H1 (cell line): ENCODE data around the gene FADS3. TPM values are rescaled to one million over a fixed set of nuclear protein-coding genes. Genes with fewer than 3 reads are reported as not detected.

Experiments used
- CTCF ChIA-PET: fragments of 300-600 bp; sonication (Branson Sonifier 250); formaldehyde crosslinking; loops from one replicate; lab custom pipeline; 2021; ENCODE audit not compliant: partially characterized antibody; lab: Charles Lee
- POLR2A ChIA-PET: fragments of 300-600 bp; sonication (Branson Sonifier 250); formaldehyde crosslinking; loops from one replicate; lab custom pipeline; 2021; ENCODE audit warnings: inconsistent platforms; ENCODE audit not compliant: partially characterized antibody; lab: Charles Lee
- DNase-seq, 2 experiments: peaks; one replicate each; pipeline versions ENCODE4 v3.0.0 to v3.0.0-alpha.2; 2010 to 2022; ENCODE audit warnings: low spot score in 2 of 2, low read depth in 1 of 2, mixed read lengths in 1 of 2
- FAIRE-seq: peaks from 2 replicates; lab custom pipeline; 2011; peaks lifted over from hg19 to GRCh38; lab: Jason Lieb, UNC
- H2AFZ ChIP-seq: 2 replicates; pipeline ENCODE4 v1.8.1; 2012; ENCODE audit warnings: low read length, inconsistent platforms
- H2AK5ac ChIP-seq: 2 replicates; pipeline ENCODE4 v1.6.1; 2013; ENCODE audit warnings: low read depth, low read length
- H2BK120ac ChIP-seq: replicated peaks from 2 replicates; pipeline ENCODE3; 2013; ENCODE audit warnings: low read depth, low read length, inconsistent platforms
- H2BK12ac ChIP-seq: 2 replicates; pipeline ENCODE4 v1.6.1; 2013; ENCODE audit warnings: low read depth, low read length
- H2BK15ac ChIP-seq: 2 replicates; pipeline ENCODE4 v1.6.1; 2013; ENCODE audit warnings: low read length
- H2BK20ac ChIP-seq: 2 replicates; pipeline ENCODE4 v1.6.1; 2013; ENCODE audit warnings: low read length
- H2BK5ac ChIP-seq: 2 replicates; pipeline ENCODE4 v1.6.1; 2013; ENCODE audit warnings: low read depth, low read length
- H3K14ac ChIP-seq: 2 replicates; pipeline ENCODE4 v1.6.1; 2013; ENCODE audit warnings: inconsistent platforms; ENCODE audit not compliant: insufficient read length
- H3K18ac ChIP-seq: 2 replicates; pipeline ENCODE4 v1.6.1; 2013; ENCODE audit warnings: low read length; ENCODE audit errors: extremely low read depth
- H3K23ac ChIP-seq: 2 replicates; pipeline ENCODE4 v1.6.1; 2013; ENCODE audit warnings: inconsistent platforms; ENCODE audit not compliant: insufficient read length
- H3K23me2 ChIP-seq: 2 replicates; pipeline ENCODE4 v1.6.1; 2013; ENCODE audit warnings: low read depth, low read length
- H3K27ac ChIP-seq: 2 replicates; pipeline ENCODE4 v1.6.1; 2011; ENCODE audit warnings: low read depth, low read length, inconsistent platforms
- H3K27me3 ChIP-seq, 4 experiments: replicated peaks in 1 of 4; 1 replicate in 1 of 4; 2 replicates in 3 of 4; pipeline versions ENCODE4 v1.6.1 to v1.8.1; 2011 to 2013; ENCODE audit warnings: low read length in 3 of 4, mild to moderate bottlenecking in 3 of 4, inconsistent platforms in 2 of 4, mixed read lengths in 2 of 4, moderate library complexity in 1 of 4; ENCODE audit not compliant: control insufficient read depth in 3 of 4, insufficient read depth in 3 of 4; ENCODE audit errors: extremely low read depth in 1 of 4
- H3K36me3 ChIP-seq, 4 experiments: 2 replicates each; pipeline versions ENCODE4 v1.6.1 to v1.8.1; 2011 to 2013; ENCODE audit warnings: mild to moderate bottlenecking in 4 of 4, low read length in 3 of 4, moderate library complexity in 2 of 4, control low read depth in 1 of 4, inconsistent platforms in 1 of 4; ENCODE audit not compliant: insufficient read depth in 4 of 4, control insufficient read depth in 2 of 4
- H3K4ac ChIP-seq: replicated peaks from 2 replicates; pipeline ENCODE3; 2013; ENCODE audit warnings: low read length, low read depth, mixed read lengths, inconsistent platforms; ENCODE audit not compliant: insufficient read length
- H3K4me1 ChIP-seq, 4 experiments: replicated peaks in 1 of 4; 1 replicate in 1 of 4; 2 replicates in 3 of 4; pipeline versions ENCODE4 v1.6.1 to v1.8.1; 2011 to 2013; ENCODE audit warnings: low read length in 3 of 4, inconsistent platforms in 2 of 4, mixed read lengths in 1 of 4; ENCODE audit not compliant: insufficient read depth in 4 of 4, control insufficient read depth in 3 of 4
- H3K4me2 ChIP-seq, 2 experiments: 2 replicates each; pipeline versions ENCODE4 v1.6.1 to v1.8.1; 2011 to 2013; ENCODE audit warnings: low read depth in 2 of 2, low read length in 2 of 2, control low read depth in 1 of 2, inconsistent platforms in 1 of 2, mild to moderate bottlenecking in 1 of 2; ENCODE audit not compliant: insufficient read depth in 1 of 2
- H3K4me3 ChIP-seq, 4 experiments: fragments of 200-600, 300-600 bp in 1 of 4; sonication (generic), shearing (Covaris generic), sonication (Bioruptor Twin) in 1 of 4; 2 replicates each; pipeline versions ENCODE4 v1.5.1 to v1.8.1; 2011 to 2016; ENCODE audit warnings: low read length in 4 of 4, low read depth in 3 of 4, control low read depth in 2 of 4, inconsistent platforms in 2 of 4, mild to moderate bottlenecking in 2 of 4, mixed read lengths in 1 of 4, moderate library complexity in 1 of 4; ENCODE audit not compliant: insufficient read depth in 2 of 4; ENCODE audit errors: extremely low read depth in 1 of 4
- H3K56ac ChIP-seq: replicated peaks from 2 replicates; pipeline ENCODE3; 2013; ENCODE audit warnings: low read depth, mild to moderate bottlenecking, mixed read lengths, low read length, inconsistent platforms; ENCODE audit not compliant: insufficient read length
- H3K79me1 ChIP-seq: 2 replicates; pipeline ENCODE4 v1.6.1; 2013; ENCODE audit warnings: low read depth, low read length, control low read depth
- H3K79me2 ChIP-seq, 2 experiments: 2 replicates each; pipeline versions ENCODE4 v1.6.1 to v1.8.1; 2012 to 2013; ENCODE audit warnings: low read length in 2 of 2, mild to moderate bottlenecking in 2 of 2, inconsistent platforms in 1 of 2; ENCODE audit not compliant: insufficient read depth in 2 of 2, control insufficient read depth in 1 of 2
- H3K9ac ChIP-seq, 4 experiments: replicated peaks in 1 of 4; 1 replicate in 1 of 4; 2 replicates in 3 of 4; pipeline versions ENCODE4 v1.6.1 to v1.8.1; 2011 to 2013; ENCODE audit warnings: low read depth in 3 of 4, low read length in 3 of 4, control low read depth in 2 of 4, mild to moderate bottlenecking in 2 of 4, moderate library complexity in 2 of 4, inconsistent platforms in 1 of 4; ENCODE audit errors: extremely low read depth in 1 of 4
- H3K9me3 ChIP-seq, 2 experiments: 2 replicates each; pipeline versions ENCODE4 v1.6.1 to v1.8.1; 2012 to 2013; ENCODE audit warnings: mild to moderate bottlenecking in 2 of 2, moderate library complexity in 2 of 2, control low read depth in 1 of 2, inconsistent platforms in 1 of 2, low read depth in 1 of 2, low read length in 1 of 2, mixed read lengths in 1 of 2; ENCODE audit not compliant: insufficient read depth in 2 of 2
- H4K20me1 ChIP-seq, 2 experiments: replicated peaks in 1 of 2; 2 replicates each; pipeline versions ENCODE3 to v1.8.1; 2011 to 2013; ENCODE audit warnings: inconsistent platforms in 2 of 2, low read length in 2 of 2, mild to moderate bottlenecking in 1 of 2; ENCODE audit not compliant: insufficient read depth in 2 of 2, control insufficient read depth in 1 of 2
- H4K5ac ChIP-seq: 2 replicates; pipeline ENCODE4 v1.6.1; 2013; ENCODE audit warnings: low read length, low read depth, mixed read lengths, inconsistent platforms; ENCODE audit not compliant: insufficient read length
- H4K8ac ChIP-seq: 2 replicates; pipeline ENCODE4 v1.8.0; 2013; ENCODE audit warnings: mild to moderate bottlenecking, moderate library complexity, low read length, inconsistent platforms; ENCODE audit not compliant: insufficient read depth; ENCODE audit errors: extremely low read depth
- H4K91ac ChIP-seq: replicated peaks from 2 replicates; pipeline ENCODE3; 2013; ENCODE audit warnings: low read length, mixed read lengths, inconsistent platforms; ENCODE audit not compliant: insufficient read length
- CTBP2 ChIP-seq: IDR thresholded peaks from 2 replicates; pipeline ENCODE4 v1.7.0; 2011; ENCODE audit warnings: borderline replicate concordance, mild to moderate bottlenecking, moderate library complexity, mixed read lengths, low read length; ENCODE audit not compliant: insufficient read depth, insufficient read length
- EGR1 ChIP-seq: IDR thresholded peaks from 2 replicates; pipeline ENCODE4 v1.6.1; 2011; ENCODE audit warnings: low read depth, low read length, borderline replicate concordance
- GABPA ChIP-seq: IDR thresholded peaks from 2 replicates; pipeline ENCODE4 v1.6.1; 2011; ENCODE audit warnings: mild to moderate bottlenecking, low read length, moderate library complexity, borderline replicate concordance; ENCODE audit not compliant: insufficient read depth
- MAX ChIP-seq: IDR thresholded peaks from 2 replicates; pipeline ENCODE4 v1.6.1; 2012; ENCODE audit warnings: inconsistent platforms
- PHF8 ChIP-seq: fragments of 200-600 bp; sonication (generic); conservative IDR thresholded peaks from 2 replicates; pipeline ENCODE4 v1.7.1; 2012; ENCODE audit warnings: low read depth, mild to moderate bottlenecking, inconsistent platforms, low read length, moderate library complexity
- POLR2A ChIP-seq, 2 experiments: IDR thresholded peaks; 1 replicate in 1 of 2; 2 replicates in 1 of 2; pipeline ENCODE4 v1.6.1; 2011; ENCODE audit warnings: low read depth in 2 of 2, low read length in 2 of 2, mild to moderate bottlenecking in 2 of 2; ENCODE audit errors: control extremely low read depth in 1 of 2
- RFX5 ChIP-seq: IDR thresholded peaks from 2 replicates; pipeline ENCODE4 v1.6.1; 2011; ENCODE audit warnings: low read depth, low read length, improper control_type of control experiment, borderline replicate concordance
- SAP30 ChIP-seq: fragments of 300-600 bp; sonication (generic); IDR thresholded peaks from 2 replicates; pipeline ENCODE4 v1.7.1; 2012; ENCODE audit warnings: low read length, moderate library complexity, mild to moderate bottlenecking, inconsistent platforms; ENCODE audit not compliant: insufficient read depth, insufficient replicate concordance
- SIN3A ChIP-seq, 2 experiments: IDR thresholded peaks in 1 of 2; conservative IDR thresholded peaks in 1 of 2; 2 replicates each; pipeline ENCODE4 v1.6.1; 2011 to 2012; ENCODE audit warnings: low read length in 2 of 2, improper control_type of control experiment in 1 of 2, low read depth in 1 of 2, mild to moderate bottlenecking in 1 of 2
- SP2 ChIP-seq: IDR thresholded peaks from 2 replicates; pipeline ENCODE4 v1.6.1; 2012; ENCODE audit warnings: mild to moderate bottlenecking, low read length, inconsistent platforms
- SUZ12 ChIP-seq: fragments of 200-600 bp; sonication (generic); IDR thresholded peaks from 2 replicates; pipeline ENCODE4 v1.6.1; 2012; ENCODE audit warnings: mild to moderate bottlenecking, inconsistent platforms, low read length, moderate library complexity, mixed read lengths
- TAF7 ChIP-seq: optimal IDR thresholded peaks from 2 replicates; pipeline ENCODE3; 2011; ENCODE audit warnings: low read depth, mild to moderate bottlenecking, inconsistent platforms, low read length, moderate library complexity, borderline replicate concordance
- YY1 ChIP-seq: IDR thresholded peaks from 2 replicates; pipeline ENCODE4 v1.6.1; 2011; ENCODE audit warnings: low read depth, mild to moderate bottlenecking, low read length
- WGBS, 2 experiments: shearing (Covaris generic) in 1 of 2; methylation state at CpG; one replicate each; pipeline versions ENCODE4 v1.1.6 to v1.1.7; 2013 to 2015; ENCODE audit warnings: low lambda C conversion rate in 2 of 2, mixed read lengths in 2 of 2, inconsistent platforms in 1 of 2, low coverage in 1 of 2, missing lambda C conversion rate in 1 of 2; ENCODE audit not compliant: insufficient replicate concordance in 2 of 2, insufficient coverage in 1 of 2, insufficient read length in 1 of 2; ENCODE audit errors: extremely low coverage in 1 of 2, missing lambda C conversion rate in 1 of 2; 5-methylcytosine and 5-hydroxymethylcytosine counted together
- polyA plus RNA-seq, 7 experiments: library from polyadenylated mRNA; depleted of rRNA in 3 of 7; stranded (reverse) in 5 of 7; unstranded in 2 of 7; fragments of >200 nt in 5 of 7; fragments of 200-250 nt in 2 of 7; gene quantifications; 1 replicate in 5 of 7; 2 replicates in 1 of 7; 4 replicates in 1 of 7; pipeline versions ENCODE4 v1.2.1 to v1.2.3, GENCODE V29; 2011 to 2013; ENCODE audit warnings: missing spikeins in 2 of 7, mixed read lengths in 2 of 7
- total RNA-seq: library from RNA; stranded (reverse); fragmentation: NEBNext Ultra II Directional; extraction: Animal tissue kit (Norgen Biotek cat#: 25700); gene quantifications from 2 replicates; pipeline ENCODE4 v1.2.1, GENCODE V29; 2021

Gene FADS3
- total and polyA plus RNA-seq, 2 of the 8 experiments (the other 6 are each of a cell fraction or from before 2014, with no cell fraction given) = 43.8 to 76.3 TPM

GRCh38 chr11:61898247-61898582 is 6.9 kb upstream of the FADS3 start:
- Histone ChIP-seq H3K18ac (no peak overlapping the region), H3K23ac (no peak overlapping the region), H3K4ac (peak overlapping the region; percentile 35), H3K9me3 (no peaks in the 10 kb centered on the region), H3K4me1 (peaks cover 0 to 14% (median 3%) of the 10 kb centered on the region in 4 experiments; a peak in 5 of 7 replicates), H3K27me3 (no peaks in the 10 kb centered on the region), H2AK5ac (peak overlapping the region; percentile 79; the same call in 1 of the 2 replicates), H2BK120ac (no peak overlapping the region), H3K56ac (no peak overlapping the region), H4K91ac (peak overlapping the region; percentile 41), H2BK12ac (peak overlapping the region; percentile 80; the same call in 1 of the 2 replicates), H4K8ac (no peak overlapping the region), H2AFZ (no peak overlapping the region), H4K20me1 (no peaks in the 10 kb centered on the region), H2BK15ac (peak overlapping the region; percentile 88; the same call in 1 of the 2 replicates), H2BK20ac (no peak overlapping the region), H2BK5ac (no peak overlapping the region), H3K4me2 (no peak overlapping the region), H3K9ac (no peak overlapping the region), H3K4me3 (no peak overlapping the region), H4K5ac (no peak overlapping the region), H3K36me3 (no peaks in the 10 kb centered on the region), H3K23me2 (no peaks in the 10 kb centered on the region), H3K79me2 (no peaks in the 10 kb centered on the region), H3K14ac (no peak overlapping the region), H3K79me1 (no peaks in the 10 kb centered on the region), H3K27ac (0 out of 2 replicates have a peak overlapping the region, but pooled peaks have one; percentile 2)
- WGBS, 2 experiments = 91% methylated on average over 9 of the region's 9 CpGs; no CpG with 5 or more reads in 1 of the 2 experiments
- ChIA-PET POLR2A (interaction anchor here (0.9 to 15.5 kb wide), 9 partner anchors 12 to 184 kb away, joined by 3 to 137 read pairs (median 4); partner anchors contain the start of genes BEST1 and FTH1), CTCF (interaction anchor here (0.9 to 23.2 kb wide), 57 partner anchors 14 to 332 kb away, joined by 3 to 658 read pairs (median 6); partner anchors contain the start of genes BEST1, FTH1 and RAB3IL1)
- no peak for DNase-seq
- TF ChIP-seq SIN3A (conservative IDR thresholded peaks at IDR 0.05 in 1 of 2, IDR thresholded peaks at IDR 0.05 in 1 of 2; ENCODE audit: low read depth in 1 of 2, low read length in 2 of 2) (no peak), RFX5 (no peak), MAX (no peak), EGR1 (no peak), YY1 (no peak), SP2 (no peak), POLR2A (IDR thresholded peaks at IDR 0.05; ENCODE audit: control extremely low read depth in 1 of 2, low read depth in 2 of 2, low read length in 2 of 2) (no peak), SUZ12 (no peak), TAF7 (no peak), SAP30 (no peak), GABPA (no peak), PHF8 (no peak), CTBP2 (no peak)
- FAIRE-seq = no peak
